GM21526 (cell line): ENCODE measurements around the gene ABCC10.
"Not testable (repeated sequence)": the region's sequence is repeated elsewhere in the genome, so short reads cannot be mapped to it uniquely, and the experiment has no call there.

Source experiments
- ATAC-seq: cut with Tn5 transposase; IDR thresholded peaks from one replicate; pipeline ENCODE4 v1.9.1; 2021; ENCODE audit warnings: moderate library complexity; ENCODE audit not compliant: unreplicated experiment, low FRiP score

ABCC10 gene

DNA sequence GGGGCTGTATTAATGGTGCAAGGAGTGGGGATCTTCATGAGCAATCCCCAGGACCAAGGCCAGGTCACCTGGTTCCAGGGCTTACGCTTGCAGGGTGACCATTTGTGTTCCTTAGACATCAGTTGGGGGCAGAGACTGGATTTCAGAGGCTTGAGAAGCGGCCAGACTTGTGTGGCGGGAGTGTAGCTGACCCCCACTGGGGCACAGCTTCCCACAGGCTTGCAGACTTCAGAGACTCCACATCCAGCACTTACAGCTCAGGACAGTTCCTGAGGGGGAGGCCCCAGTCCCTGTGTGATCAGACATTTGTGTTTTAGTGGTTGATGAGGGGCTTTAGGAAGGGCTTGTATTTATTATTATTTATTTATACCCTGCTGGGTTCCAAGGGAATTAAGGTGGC is 65.3 kb downstream of the ABCC10 start:
- no peak for ATAC-seq

- ATAC-seq, result no peak
Observed at GRCh38 chr6:43493230-43493629, 65.9 kb downstream of the ABCC10 start.

GRCh38 chr6:43493833-43494232 is 66.5 kb downstream of the ABCC10 start:
- no peak for ATAC-seq

GRCh38 chr6:43494321-43494720 is 67.0 kb downstream of the ABCC10 start:
- no peak for ATAC-seq

- ATAC-seq, result no peak
Observed at GRCh38 chr6:43494766-43495165, 67.4 kb downstream of the ABCC10 start.

GRCh38 chr6:43495409-43495941 is 68.1 kb downstream of the ABCC10 start:
- ATAC-seq, result no peak

GRCh38 chr6:43496370-43497128 is 69.2 kb downstream of the ABCC10 start:
- ATAC-seq, result no peak

DNA sequence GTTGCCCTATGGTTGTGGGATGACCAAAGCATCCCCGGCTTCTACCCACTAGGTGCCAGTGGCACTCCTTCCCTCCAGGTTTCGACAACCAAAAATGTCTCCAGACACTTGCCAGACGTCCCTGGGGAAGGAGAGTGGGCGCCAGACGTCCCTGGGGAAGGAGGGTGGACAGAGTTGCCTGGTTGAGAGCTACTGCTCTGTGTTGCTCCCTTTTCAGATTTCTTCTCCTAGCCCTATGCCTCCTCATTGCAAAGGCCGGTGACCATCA is 69.7 kb downstream of the ABCC10 start:
- ATAC-seq, result no peak

GRCh38 chr6:43497689-43498088 is 70.3 kb downstream of the ABCC10 start:
- no peak for ATAC-seq

- not testable (repeated sequence) for ATAC-seq
Observed at GRCh38 chr6:43498291-43498690, 71.0 kb downstream of the ABCC10 start.

DNA sequence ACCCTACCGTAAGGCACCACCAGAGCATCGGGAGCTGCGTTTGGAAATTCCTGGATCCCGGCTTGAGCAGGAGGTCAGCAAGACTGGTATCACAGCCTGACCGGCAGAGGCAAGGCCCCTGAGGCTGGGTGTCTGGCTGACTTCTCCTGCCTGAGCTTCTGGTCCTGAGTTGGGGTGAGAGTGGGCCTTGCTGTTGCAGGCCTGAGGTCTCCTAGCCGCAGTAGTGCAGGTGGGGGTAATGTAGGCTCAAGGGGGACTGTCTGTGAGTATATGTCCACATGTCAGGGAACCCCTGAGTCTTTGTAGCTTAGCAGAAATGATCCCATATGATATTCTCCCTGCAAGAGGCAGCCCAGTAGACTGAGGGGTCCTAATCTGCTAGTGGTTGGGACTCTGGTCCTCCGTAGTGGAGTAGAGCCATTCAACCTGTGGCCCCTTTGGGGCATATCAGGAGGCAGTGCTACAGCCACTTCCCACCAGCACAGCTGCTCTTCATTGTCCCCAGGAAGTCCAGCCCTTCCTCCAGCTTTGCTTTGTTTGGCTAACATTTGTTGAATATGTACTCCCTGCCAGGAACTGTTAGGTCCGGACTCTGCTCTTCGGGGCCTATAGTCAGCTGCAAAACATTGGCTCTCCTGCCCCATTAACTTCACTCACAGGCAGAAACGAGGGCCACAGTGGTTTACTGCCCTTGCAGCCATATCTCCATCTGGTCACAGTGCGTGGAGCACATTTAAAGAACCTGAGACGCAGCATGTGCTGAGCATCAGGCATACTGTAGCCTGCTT is 71.9 kb downstream of the ABCC10 start:
- ATAC-seq, result no peak
